ENCODE results near the gene SUPT6H.
"Not testable (repeated sequence)": the region's sequence is repeated elsewhere in the genome, so short reads cannot be mapped to it uniquely, and the experiment has no call there.

The SUPT6H gene

GRCh38 chr17:28715217-28715616 lies 53.2 kb downstream of the SUPT6H start:
- no peaks in the 10 kb centered on the region for H3K9me3 ChIP-seq (ENCODE audit: control insufficient read depth, insufficient read depth, low read length)
- H3K36me3 ChIP-seq (ENCODE audit: control insufficient read depth, insufficient read depth, low read length), result peaks cover 26% of the 10 kb centered on the region
- peak overlapping the region; percentile 1 for H3K4me3 ChIP-seq (ENCODE audit: low read depth, low read length)
- H3K27me3 ChIP-seq (ENCODE audit: control insufficient read depth, insufficient read depth, low read length), result no peaks in the 10 kb centered on the region
- no peak overlapping the region for H3K9ac ChIP-seq (ENCODE audit: low read depth, low read length)
- H3K4me1 ChIP-seq (ENCODE audit: control insufficient read depth, insufficient read depth, low read length), result peaks cover 13% of the 10 kb centered on the region

GRCh38 chr17:28716740-28717577 lies 55.0 kb downstream of the SUPT6H start:
- no peaks in the 10 kb centered on the region for H3K27me3 ChIP-seq (ENCODE audit: control insufficient read depth, insufficient read depth, low read length)
- peak overlapping the region; percentile 90 for H3K4me3 ChIP-seq (ENCODE audit: low read depth, low read length)
- H3K9ac ChIP-seq (ENCODE audit: low read depth, low read length), result peak overlapping the region; percentile 73
- no peaks in the 10 kb centered on the region for H3K9me3 ChIP-seq (ENCODE audit: control insufficient read depth, insufficient read depth, low read length)
- peaks cover 13% of the 10 kb centered on the region for H3K4me1 ChIP-seq (ENCODE audit: control insufficient read depth, insufficient read depth, low read length)
- peaks cover 37% of the 10 kb centered on the region for H3K36me3 ChIP-seq (ENCODE audit: control insufficient read depth, insufficient read depth, low read length)

- H3K9ac ChIP-seq (ENCODE audit: low read depth, low read length), result peak within 1 kb of the TSS; percentile 73
Measured at GRCh38 chr17:28717578-28718332, 55.8 kb downstream of the SUPT6H start, which contains the start of gene RAB34. Gene RAB34, minus strand, starts transcription at chr17:28717868. Its CDS starts 602 bp downstream, at chr17:28717266.

GRCh38 chr17:28718333-28719020 lies 56.5 kb downstream of the SUPT6H start:
- H3K4me1 ChIP-seq (ENCODE audit: control insufficient read depth, insufficient read depth, low read length), result peaks cover 12% of the 10 kb centered on the region
- peaks cover 48% of the 10 kb centered on the region for H3K36me3 ChIP-seq (ENCODE audit: control insufficient read depth, insufficient read depth, low read length)
- no peaks in the 10 kb centered on the region for H3K27me3 ChIP-seq (ENCODE audit: control insufficient read depth, insufficient read depth, low read length)
- H3K9me3 ChIP-seq (ENCODE audit: control insufficient read depth, insufficient read depth, low read length), result no peaks in the 10 kb centered on the region
- H3K9ac ChIP-seq (ENCODE audit: low read depth, low read length), result peak overlapping the region; percentile 71
- peak overlapping the region; percentile 99 for H3K4me3 ChIP-seq (ENCODE audit: low read depth, low read length)

More at GRCh38 chr17:28717578-28718332, 55.8 kb downstream of the SUPT6H start, which contains the start of gene RAB34:
- Histone ChIP-seq H3K9me3 (ENCODE audit: control insufficient read depth, insufficient read depth, low read length) (no peaks in the 10 kb centered on the region), H3K4me1 (ENCODE audit: control insufficient read depth, insufficient read depth, low read length) (peaks cover 15% of the 10 kb centered on the region), H3K36me3 (ENCODE audit: control insufficient read depth, insufficient read depth, low read length) (peaks cover 42% of the 10 kb centered on the region), H3K4me3 (ENCODE audit: low read depth, low read length) (peak within 1 kb of the TSS; percentile 99), H3K27me3 (ENCODE audit: control insufficient read depth, insufficient read depth, low read length) (no peaks in the 10 kb centered on the region)

GRCh38 chr17:28719021-28719433 lies 57.0 kb downstream of the SUPT6H start:
- peak overlapping the region; percentile 99 for H3K4me3 ChIP-seq (ENCODE audit: low read depth, low read length)
- no peaks in the 10 kb centered on the region for H3K9me3 ChIP-seq (ENCODE audit: control insufficient read depth, insufficient read depth, low read length)
- peaks cover 48% of the 10 kb centered on the region for H3K36me3 ChIP-seq (ENCODE audit: control insufficient read depth, insufficient read depth, low read length)
- H3K27me3 ChIP-seq (ENCODE audit: control insufficient read depth, insufficient read depth, low read length), result no peaks in the 10 kb centered on the region
- H3K9ac ChIP-seq (ENCODE audit: low read depth, low read length), result peak overlapping the region; percentile 99
- peaks cover 12% of the 10 kb centered on the region for H3K4me1 ChIP-seq (ENCODE audit: control insufficient read depth, insufficient read depth, low read length)

GRCh38 chr17:28720247-28720996 lies 58.4 kb downstream of the SUPT6H start:
- Histone ChIP-seq H3K27me3 (ENCODE audit: control insufficient read depth, insufficient read depth, low read length) (no peaks in the 10 kb centered on the region), H3K4me1 (ENCODE audit: control insufficient read depth, insufficient read depth, low read length) (peaks cover 15% of the 10 kb centered on the region), H3K9me3 (ENCODE audit: control insufficient read depth, insufficient read depth, low read length) (no peaks in the 10 kb centered on the region), H3K9ac (ENCODE audit: low read depth, low read length) (peak overlapping the region; percentile 99), H3K36me3 (ENCODE audit: control insufficient read depth, insufficient read depth, low read length) (peaks cover 44% of the 10 kb centered on the region), H3K4me3 (ENCODE audit: low read depth, low read length) (peak overlapping the region; percentile 99)

DNA sequence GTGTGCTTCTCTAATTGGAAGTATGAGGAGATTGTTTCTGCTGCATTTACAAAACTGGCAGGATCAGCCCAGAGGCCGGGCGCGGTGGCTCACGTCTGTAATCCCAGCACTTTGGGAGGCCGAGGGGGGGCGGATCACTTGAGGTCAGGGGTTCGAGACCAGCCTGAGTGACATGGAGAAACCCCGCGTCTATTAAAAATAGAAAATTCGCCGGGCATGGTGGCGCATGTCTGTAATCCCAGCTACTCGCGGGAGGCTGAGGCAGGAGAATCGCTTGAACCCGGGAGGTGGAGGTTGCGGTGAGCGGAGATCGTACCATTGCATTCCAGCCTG lies 59.0 kb downstream of the SUPT6H start:
- peak overlapping the region; percentile 99 for H3K9ac ChIP-seq (ENCODE audit: low read depth, low read length)
- H3K4me1 ChIP-seq (ENCODE audit: control insufficient read depth, insufficient read depth, low read length), result peaks cover 15% of the 10 kb centered on the region
- peak overlapping the region; percentile 99 for H3K4me3 ChIP-seq (ENCODE audit: low read depth, low read length)
- H3K9me3 ChIP-seq (ENCODE audit: control insufficient read depth, insufficient read depth, low read length); H3K27me3 ChIP-seq (ENCODE audit: control insufficient read depth, insufficient read depth, low read length): not testable (repeated sequence)
- H3K36me3 ChIP-seq (ENCODE audit: control insufficient read depth, insufficient read depth, low read length), result peaks cover 42% of the 10 kb centered on the region

GRCh38 chr17:28722417-28723158 lies 60.6 kb downstream of the SUPT6H start:
- Histone ChIP-seq H3K4me3 (ENCODE audit: low read depth, low read length) (peak overlapping the region; percentile 18), H3K9ac (ENCODE audit: low read depth, low read length) (peak overlapping the region; percentile 47), H3K4me1 (ENCODE audit: control insufficient read depth, insufficient read depth, low read length) (peaks cover 12% of the 10 kb centered on the region), H3K36me3 (ENCODE audit: control insufficient read depth, insufficient read depth, low read length) (peaks cover 45% of the 10 kb centered on the region), H3K27me3 (ENCODE audit: control insufficient read depth, insufficient read depth, low read length) (no peaks in the 10 kb centered on the region), H3K9me3 (ENCODE audit: control insufficient read depth, insufficient read depth, low read length) (no peaks in the 10 kb centered on the region)

GRCh38 chr17:28723159-28723835 lies 61.3 kb downstream of the SUPT6H start:
- peaks cover 45% of the 10 kb centered on the region for H3K36me3 ChIP-seq (ENCODE audit: control insufficient read depth, insufficient read depth, low read length)
- no peaks in the 10 kb centered on the region for H3K9me3 ChIP-seq (ENCODE audit: control insufficient read depth, insufficient read depth, low read length)
- peaks cover 12% of the 10 kb centered on the region for H3K4me1 ChIP-seq (ENCODE audit: control insufficient read depth, insufficient read depth, low read length)
- H3K27me3 ChIP-seq (ENCODE audit: control insufficient read depth, insufficient read depth, low read length), result no peaks in the 10 kb centered on the region
- H3K9ac ChIP-seq (ENCODE audit: low read depth, low read length), result no peak overlapping the region
- H3K4me3 ChIP-seq (ENCODE audit: low read depth, low read length), result peak overlapping the region; percentile 3

GRCh38 chr17:28723836-28724499 lies 62.0 kb downstream of the SUPT6H start:
- peaks cover 45% of the 10 kb centered on the region for H3K36me3 ChIP-seq (ENCODE audit: control insufficient read depth, insufficient read depth, low read length)
- not testable (repeated sequence) for H3K9ac ChIP-seq (ENCODE audit: low read depth, low read length); H3K9me3 ChIP-seq (ENCODE audit: control insufficient read depth, insufficient read depth, low read length); H3K4me1 ChIP-seq (ENCODE audit: control insufficient read depth, insufficient read depth, low read length); H3K27me3 ChIP-seq (ENCODE audit: control insufficient read depth, insufficient read depth, low read length)
- H3K4me3 ChIP-seq (ENCODE audit: low read depth, low read length), result peak overlapping the region; percentile 58
